GM21447 (cell line): ENCODE measurements around the gene SLC12A3.

ENCODE experiments used
- ATAC-seq: cut with Tn5 transposase; IDR thresholded peaks from one replicate; pipeline ENCODE4 v1.9.1; 2021; ENCODE audit not compliant: unreplicated experiment

Gene SLC12A3

GRCh38 chr16:56864960-56865359, at the start of gene SLC12A3:
SLC12A3 (plus strand) TSS chr16:56865207; CDS start chr16:56865236, 29 bp downstream.
- ATAC-seq = no peak

- no peak for ATAC-seq
Measured at GRCh38 chr16:56815721-56816120, 49.3 kb upstream of the SLC12A3 start.

- no peak for ATAC-seq
Measured at GRCh38 chr16:56817056-56817455, 48.0 kb upstream of the SLC12A3 start.

- no peak for ATAC-seq
Measured at GRCh38 chr16:56817938-56818337, 47.1 kb upstream of the SLC12A3 start.

- ATAC-seq = no peak
Measured at GRCh38 chr16:56823081-56823733, 41.8 kb upstream of the SLC12A3 start.

GRCh38 chr16:56824331-56824730, 40.7 kb upstream of the SLC12A3 start:
- ATAC-seq = no peak

- ATAC-seq = no peak
Measured at GRCh38 chr16:56824804-56825203, 40.2 kb upstream of the SLC12A3 start.

- no peak for ATAC-seq
Measured at GRCh38 chr16:56825826-56826225, 39.2 kb upstream of the SLC12A3 start.

GRCh38 chr16:56828647-56829046, 36.4 kb upstream of the SLC12A3 start:
- no peak for ATAC-seq

GRCh38 chr16:56830669-56831068, 34.3 kb upstream of the SLC12A3 start:
- no peak for ATAC-seq

- no peak for ATAC-seq
Measured at GRCh38 chr16:56832768-56833167, 32.2 kb upstream of the SLC12A3 start.

- no peak for ATAC-seq
Measured at GRCh38 chr16:56833243-56833970, 31.6 kb upstream of the SLC12A3 start.

GRCh38 chr16:56835320-56835719, 29.7 kb upstream of the SLC12A3 start:
- ATAC-seq = no peak

- ATAC-seq = no peak
Measured at GRCh38 chr16:56836410-56837230, 28.4 kb upstream of the SLC12A3 start.

GRCh38 chr16:56838622-56839337, 26.2 kb upstream of the SLC12A3 start:
- no peak for ATAC-seq

- no peak for ATAC-seq
Measured at GRCh38 chr16:56841233-56841632, 23.8 kb upstream of the SLC12A3 start.

- no peak for ATAC-seq
Measured at GRCh38 chr16:56841659-56842058, 23.3 kb upstream of the SLC12A3 start.

- ATAC-seq = no peak
Measured at GRCh38 chr16:56842133-56842532, 22.9 kb upstream of the SLC12A3 start.

GRCh38 chr16:56844056-56844455, 21.0 kb upstream of the SLC12A3 start:
- no peak for ATAC-seq

- ATAC-seq = no peak
Measured at GRCh38 chr16:56847173-56847910, 17.7 kb upstream of the SLC12A3 start.
